Esophagus squamous epithelium (tissue), 4 donors: ENCODE measurements around the gene FAM241A.
"Not testable (repeated sequence)": the region's sequence is repeated elsewhere in the genome, so short reads cannot be mapped to it uniquely, and the experiment has no call there.

Source experiments
- POLR2A ChIP-seq, 4 donors: fragments of 450-650 bp; IDR thresholded peaks; one replicate each; pipeline ENCODE4 v1.6.1; 2017; ENCODE audit warnings: antibody characterized with exemption in 4 of 4, mild to moderate bottlenecking in 4 of 4, moderate library complexity in 3 of 4
- TF ChIP-seq, protein P1 (sequence below), 6 experiments: fragments of 450-650 bp in 4 of 6; fragments of 200-600 bp in 2 of 6; sonication (generic) in 2 of 6; IDR thresholded peaks; one replicate each; pipeline ENCODE4 v1.5.1; 2016 to 2019; ENCODE audit warnings: antibody characterized with exemption in 6 of 6, mild to moderate bottlenecking in 4 of 6, moderate library complexity in 4 of 6

DNA sequence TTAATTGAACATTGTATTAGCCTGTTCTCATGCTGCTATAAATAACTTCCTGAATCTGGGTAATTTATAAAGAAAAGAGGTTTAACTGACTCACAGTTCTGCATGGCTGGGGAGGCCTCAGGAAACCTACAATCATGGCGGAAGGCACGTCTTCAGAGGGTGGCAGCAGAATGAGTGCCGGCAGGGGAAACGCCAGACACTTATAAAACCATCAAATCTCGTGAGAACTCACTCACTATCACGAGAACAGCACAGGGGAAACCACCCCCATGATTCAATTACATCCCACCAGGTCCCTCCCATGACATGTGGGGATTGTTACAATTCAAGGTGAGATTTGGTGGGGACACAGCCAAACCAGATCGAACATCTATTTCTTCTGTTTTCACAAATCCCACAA, 33.2 kb upstream of the FAM241A start:
- TF ChIP-seq, protein P1, sequence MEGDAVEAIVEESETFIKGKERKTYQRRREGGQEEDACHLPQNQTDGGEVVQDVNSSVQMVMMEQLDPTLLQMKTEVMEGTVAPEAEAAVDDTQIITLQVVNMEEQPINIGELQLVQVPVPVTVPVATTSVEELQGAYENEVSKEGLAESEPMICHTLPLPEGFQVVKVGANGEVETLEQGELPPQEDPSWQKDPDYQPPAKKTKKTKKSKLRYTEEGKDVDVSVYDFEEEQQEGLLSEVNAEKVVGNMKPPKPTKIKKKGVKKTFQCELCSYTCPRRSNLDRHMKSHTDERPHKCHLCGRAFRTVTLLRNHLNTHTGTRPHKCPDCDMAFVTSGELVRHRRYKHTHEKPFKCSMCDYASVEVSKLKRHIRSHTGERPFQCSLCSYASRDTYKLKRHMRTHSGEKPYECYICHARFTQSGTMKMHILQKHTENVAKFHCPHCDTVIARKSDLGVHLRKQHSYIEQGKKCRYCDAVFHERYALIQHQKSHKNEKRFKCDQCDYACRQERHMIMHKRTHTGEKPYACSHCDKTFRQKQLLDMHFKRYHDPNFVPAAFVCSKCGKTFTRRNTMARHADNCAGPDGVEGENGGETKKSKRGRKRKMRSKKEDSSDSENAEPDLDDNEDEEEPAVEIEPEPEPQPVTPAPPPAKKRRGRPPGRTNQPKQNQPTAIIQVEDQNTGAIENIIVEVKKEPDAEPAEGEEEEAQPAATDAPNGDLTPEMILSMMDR (IDR thresholded peaks at IDR 0.05), result not testable (repeated sequence)
- not testable (repeated sequence) for TF ChIP-seq POLR2A (IDR thresholded peaks at IDR 0.05)
